ENCODE measurements around the gene CBFB. TPM values are rescaled to one million over a fixed set of nuclear protein-coding genes. Genes with fewer than 3 reads are reported as not detected.

CBFB gene
- total RNA-seq: 94.8 and 197 TPM in 2 replicates
- polyA plus RNA-seq: 66.3 and 78.5 TPM in 2 replicates

DNA sequence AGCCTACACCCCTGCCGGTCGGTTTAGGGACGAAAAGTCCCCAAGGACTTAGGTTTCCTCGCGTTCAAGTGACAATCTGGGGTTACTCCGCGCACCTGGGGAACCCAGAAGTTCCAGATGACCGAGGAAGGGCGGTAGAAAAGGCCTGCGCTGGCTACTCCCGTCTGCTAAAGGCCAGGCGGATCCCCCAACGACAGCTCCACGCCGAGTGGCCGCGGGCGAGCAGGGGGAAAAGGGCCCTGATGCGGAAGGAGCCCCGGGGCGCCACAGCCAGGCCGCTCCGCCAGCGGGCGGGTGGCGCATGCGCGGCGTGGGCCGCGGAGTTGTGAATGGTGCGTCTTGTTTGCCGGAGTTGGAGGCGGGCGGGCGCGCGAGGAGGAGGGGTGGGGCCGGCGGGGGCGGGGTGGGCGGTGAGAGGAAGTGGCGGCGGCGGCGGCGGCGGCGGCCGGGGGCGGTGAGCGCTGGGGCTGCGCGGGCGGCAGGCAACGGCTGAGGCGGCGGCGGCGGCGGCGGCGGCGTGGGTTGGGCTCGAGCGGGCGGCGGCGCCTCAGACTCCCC lies at the start of gene CBFB:
TSS of gene CBFB (plus strand) at position 454 of the 558 bp plus-strand sequence. CDS start 259 bp downstream, outside the sequence.
- Histone ChIP-seq H3K4me3 (peak within 1 kb of the TSS; percentile 93), H3K27ac (peak within 1 kb of the TSS; percentile 93), H3K27me3 (no peaks in the 10 kb centered on the region), H3K4me1 (ENCODE audit: low read depth) (peaks cover 15% of the 10 kb centered on the region), H3K36me3 (no peaks in the 10 kb centered on the region), H3K9me3 (ENCODE audit: low read depth) (no peaks in the 10 kb centered on the region)
- no peak for TF ChIP-seq CTCF (IDR thresholded peaks at IDR 0.05; ENCODE audit: low read depth, low read length)
- DNase-seq (ENCODE audit: low read depth in 1 of 2, low spot score in 1 of 2): peak; percentile 94 to 96

DNA sequence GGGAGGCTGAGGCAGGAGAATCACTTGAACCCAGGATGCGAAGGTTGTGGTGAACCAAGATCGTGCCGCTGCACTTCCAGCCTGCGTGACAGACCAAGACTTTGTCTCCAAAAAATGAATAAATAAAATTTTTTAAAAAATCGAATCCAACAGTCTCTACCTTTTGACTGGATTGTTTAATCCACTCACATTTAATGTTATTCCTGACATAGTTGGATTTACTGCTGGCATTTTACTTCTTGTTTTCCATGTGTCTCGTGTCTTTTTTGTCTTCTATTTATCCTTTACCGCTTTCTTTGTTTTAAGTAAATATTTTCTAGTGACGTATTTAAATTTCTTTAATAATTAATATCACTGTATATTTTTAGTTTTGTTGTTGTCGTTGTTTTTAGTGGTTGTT lies 45.9 kb upstream of the CBFB start:
- Histone ChIP-seq H3K27ac (no peak overlapping the region), H3K9me3 (ENCODE audit: low read depth) (no peaks in the 10 kb centered on the region), H3K4me1 (ENCODE audit: low read depth) (no peaks in the 10 kb centered on the region), H3K27me3 (no peaks in the 10 kb centered on the region), H3K36me3 (no peaks in the 10 kb centered on the region), H3K4me3 (no peak overlapping the region)
- DNase-seq (ENCODE audit: low read depth in 1 of 2, low spot score in 1 of 2): no peak
- TF ChIP-seq CTCF (IDR thresholded peaks at IDR 0.05; ENCODE audit: low read depth, low read length): no peak

DNA sequence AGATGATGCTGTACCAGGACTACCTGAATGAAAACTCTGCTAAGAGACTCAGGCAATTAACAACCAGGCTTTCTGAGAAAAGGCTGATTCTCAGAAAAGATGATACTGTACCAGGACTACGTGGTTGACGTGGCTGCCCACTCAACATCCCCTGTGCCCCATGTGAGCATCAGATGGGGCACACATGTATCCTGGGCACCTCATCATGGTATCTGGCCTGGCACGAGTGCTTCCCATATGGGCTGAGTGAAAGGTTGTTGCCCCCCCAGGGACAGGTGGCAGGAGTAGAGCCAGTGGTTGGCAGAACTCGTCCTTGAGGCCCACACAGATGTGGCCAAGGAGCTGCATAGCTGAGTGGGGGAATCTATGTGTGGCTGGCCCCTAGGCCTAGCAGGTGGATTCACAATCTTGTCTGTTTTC lies 44.0 kb upstream of the CBFB start:
- Histone ChIP-seq H3K4me1 (ENCODE audit: low read depth) (no peaks in the 10 kb centered on the region), H3K4me3 (no peak overlapping the region), H3K9me3 (ENCODE audit: low read depth) (no peaks in the 10 kb centered on the region), H3K27ac (no peak overlapping the region), H3K36me3 (no peaks in the 10 kb centered on the region), H3K27me3 (no peaks in the 10 kb centered on the region)
- DNase-seq (ENCODE audit: low read depth in 1 of 2, low spot score in 1 of 2): no peak
- TF ChIP-seq CTCF (IDR thresholded peaks at IDR 0.05; ENCODE audit: low read depth, low read length): no peak

DNA sequence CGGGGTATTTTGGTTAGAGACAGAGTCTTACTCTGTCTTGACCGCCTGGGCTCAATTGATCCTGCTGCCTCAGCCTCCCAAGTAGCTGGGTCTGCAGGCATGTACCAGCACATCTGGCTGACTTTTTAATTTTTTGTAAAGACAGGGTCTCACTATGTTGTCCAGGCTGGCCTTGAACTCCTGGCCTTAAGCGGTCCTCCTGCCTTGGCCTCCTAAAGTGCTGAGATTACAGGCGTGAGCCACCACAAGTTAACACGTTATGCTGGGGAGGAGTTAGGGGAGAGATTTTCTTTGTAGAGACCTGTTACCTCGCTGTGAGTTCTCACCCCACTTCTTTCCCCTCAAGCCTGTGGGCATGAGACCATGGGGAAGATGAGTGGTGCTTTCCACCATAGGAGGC lies 42.4 kb upstream of the CBFB start:
- Histone ChIP-seq H3K36me3 (no peaks in the 10 kb centered on the region), H3K27me3 (no peaks in the 10 kb centered on the region), H3K9me3 (ENCODE audit: low read depth) (no peaks in the 10 kb centered on the region), H3K27ac (no peak overlapping the region), H3K4me3 (no peak overlapping the region), H3K4me1 (ENCODE audit: low read depth) (no peaks in the 10 kb centered on the region)
- no peak for DNase-seq (ENCODE audit: low read depth in 1 of 2, low spot score in 1 of 2)
- TF ChIP-seq CTCF (IDR thresholded peaks at IDR 0.05; ENCODE audit: low read depth, low read length): no peak

GRCh38 chr16:66988197-66988788 lies 40.7 kb upstream of the CBFB start, which contains the start of gene CES4A:
TSS of gene CES4A (plus strand) at chr16:66988589. CDS start at chr16:66988773, 184 bp downstream.
- DNase-seq (ENCODE audit: low read depth in 1 of 2, low spot score in 1 of 2): peak in 1 of 2 donors; percentile 65
- Histone ChIP-seq H3K27ac (no peak within 1 kb of the TSS), H3K36me3 (no peaks in the 10 kb centered on the region), H3K4me1 (ENCODE audit: low read depth) (no peaks in the 10 kb centered on the region), H3K9me3 (ENCODE audit: low read depth) (no peaks in the 10 kb centered on the region), H3K27me3 (no peaks in the 10 kb centered on the region), H3K4me3 (no peak within 1 kb of the TSS)
- TF ChIP-seq CTCF (IDR thresholded peaks at IDR 0.05; ENCODE audit: low read depth, low read length): no peak
